GM19397 (cell line): ENCODE results near the gene MTCH1.
"Not testable (repeated sequence)": the region's sequence is repeated elsewhere in the genome, so short reads cannot be mapped to it uniquely, and the experiment has no call there.

ENCODE experiments used
- ATAC-seq: cut with Tn5 transposase; IDR thresholded peaks from one replicate; pipeline ENCODE4 v1.9.1; 2021; ENCODE audit warnings: mild to moderate bottlenecking, moderate library complexity; ENCODE audit not compliant: unreplicated experiment

The MTCH1 gene

GRCh38 chr6:36999061-36999750, 13.2 kb upstream of the MTCH1 start:
- ATAC-seq = no peak

DNA sequence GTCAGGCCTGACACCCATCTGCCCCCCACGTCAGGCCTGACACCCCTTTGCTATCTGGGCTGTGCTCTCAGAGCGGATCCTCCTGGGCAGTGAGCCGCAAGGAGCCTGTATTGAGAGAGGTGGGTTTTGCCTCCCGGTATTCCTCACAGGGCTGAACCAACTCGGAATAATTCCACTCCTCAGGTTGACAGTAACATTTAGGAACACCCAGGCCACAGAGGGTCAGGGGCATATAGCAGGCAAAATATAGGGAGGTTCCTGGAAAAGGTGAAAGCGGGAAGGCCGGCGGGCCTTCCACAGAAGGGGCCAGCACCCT, 12.7 kb upstream of the MTCH1 start:
- no peak for ATAC-seq

DNA sequence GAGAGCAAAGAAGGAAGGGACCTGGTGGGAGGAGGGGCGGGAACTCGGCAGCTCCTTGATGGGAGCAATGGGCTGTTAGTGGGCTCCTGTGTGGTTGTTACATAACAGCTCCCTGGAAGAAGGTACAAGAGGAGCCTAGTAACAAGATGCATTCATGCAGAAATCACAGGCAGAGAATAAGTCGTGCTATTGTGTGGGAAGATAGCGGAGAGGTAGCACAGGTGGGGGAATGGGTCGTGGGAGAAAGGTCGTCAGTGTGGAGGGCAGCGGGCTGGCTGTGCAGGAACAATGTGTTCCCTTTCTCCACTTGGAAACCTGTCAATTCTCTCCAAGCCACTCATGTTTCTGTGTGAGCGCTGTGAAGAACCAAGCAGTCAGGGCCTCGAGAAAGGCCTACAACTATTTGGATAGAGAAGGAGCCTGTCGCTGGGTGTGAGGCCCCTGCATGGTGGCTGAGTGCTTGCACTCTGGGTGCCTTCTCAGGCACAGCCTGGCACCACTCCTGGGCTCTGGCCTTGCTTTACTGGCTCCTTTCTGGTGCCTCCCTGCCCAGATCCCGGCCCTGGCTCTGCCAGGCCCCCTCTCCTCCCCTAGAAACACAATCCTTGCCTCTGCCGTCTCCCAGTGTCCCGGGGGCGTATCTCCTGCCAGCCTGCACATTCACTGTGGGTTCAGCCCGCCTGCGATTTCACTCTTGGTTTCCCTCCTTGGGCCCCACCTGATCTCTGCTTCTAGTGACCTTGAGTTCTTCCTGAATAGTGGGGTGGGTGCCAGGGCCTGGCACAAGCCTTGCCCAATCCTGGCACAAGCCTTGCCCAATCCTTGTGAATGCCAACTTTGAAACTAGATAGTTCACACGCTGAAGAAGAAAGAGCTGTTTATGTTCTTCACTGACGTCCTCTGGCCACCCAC, 12.1 kb upstream of the MTCH1 start:
- no peak for ATAC-seq

- not testable (repeated sequence) for ATAC-seq
Observed at GRCh38 chr6:36990401-36990800, 4.4 kb upstream of the MTCH1 start.

DNA sequence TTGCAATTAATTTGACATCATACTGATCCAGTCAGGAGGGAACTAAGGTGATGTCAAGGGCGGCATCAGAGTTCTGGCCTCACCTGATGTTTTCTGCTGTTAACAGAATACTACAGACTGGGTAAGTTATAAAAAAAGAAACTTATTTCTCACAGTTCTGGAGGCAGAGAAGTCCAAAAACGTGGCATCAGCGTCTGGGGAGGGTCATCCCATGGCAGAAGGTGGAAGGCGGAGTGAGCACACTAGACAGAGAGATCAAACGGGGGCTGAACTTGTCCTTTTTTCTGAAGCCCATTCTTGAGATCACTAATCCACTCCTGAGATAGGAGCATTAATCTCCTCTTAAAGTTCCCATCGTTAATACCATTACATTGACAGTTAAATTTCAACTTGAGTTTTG, 3.3 kb upstream of the MTCH1 start:
- ATAC-seq = no peak

- no peak for ATAC-seq
Observed at GRCh38 chr6:36986704-36987047, 680 bp upstream of the MTCH1 start.

- ATAC-seq = no peak
Observed at GRCh38 chr6:36985417-36985807, 584 bp downstream of the MTCH1 start.

DNA sequence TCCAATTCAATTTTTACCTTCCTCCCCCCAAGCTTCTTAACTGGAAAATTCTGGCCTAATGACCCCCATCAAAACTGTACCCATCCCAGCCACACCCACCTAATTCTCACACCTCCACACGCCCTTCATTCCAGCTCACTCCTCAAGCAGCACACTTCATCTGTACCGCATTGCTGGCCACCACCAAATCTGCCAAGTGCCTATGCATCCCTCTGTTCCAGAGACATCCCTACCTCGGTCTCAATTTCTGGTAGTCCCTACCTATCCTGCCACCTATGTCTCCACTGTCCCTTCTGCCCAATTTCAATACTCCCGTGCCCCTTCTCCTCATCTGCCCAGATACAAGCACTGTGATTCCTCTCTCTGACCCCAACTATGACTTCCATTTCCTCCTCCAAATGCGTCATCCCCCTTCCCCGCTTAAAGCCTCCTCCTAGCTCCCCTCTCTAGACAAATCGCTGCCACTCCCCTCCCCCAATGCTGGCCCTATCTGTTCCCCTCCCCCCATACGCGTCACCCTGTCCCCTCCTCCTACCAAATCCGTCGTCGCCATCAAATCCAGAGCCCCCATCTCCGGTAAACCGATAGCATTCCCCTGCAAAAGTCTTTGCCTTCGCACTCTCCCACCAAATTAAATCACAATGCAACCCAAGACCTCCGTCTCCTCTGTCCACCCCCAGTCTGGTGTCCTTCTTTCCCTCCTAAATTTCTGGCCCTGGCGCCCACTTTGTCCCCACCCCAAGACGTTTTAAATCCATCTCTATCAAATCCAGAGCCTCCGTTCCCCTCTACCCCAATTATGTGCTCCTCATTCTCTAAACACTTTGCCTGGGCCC, 1.2 kb downstream of the MTCH1 start:
- ATAC-seq = no peak

GRCh38 chr6:36983538-36983937, 2.5 kb downstream of the MTCH1 start:
- ATAC-seq = no peak

GRCh38 chr6:36980876-36981619, 4.9 kb downstream of the MTCH1 start:
- ATAC-seq = no peak

GRCh38 chr6:36980129-36980528, 5.9 kb downstream of the MTCH1 start:
- ATAC-seq = no peak

- ATAC-seq = no peak
Observed at GRCh38 chr6:36979347-36979742, 6.7 kb downstream of the MTCH1 start.

GRCh38 chr6:36978421-36979346, 7.3 kb downstream of the MTCH1 start:
- no peak for ATAC-seq

DNA sequence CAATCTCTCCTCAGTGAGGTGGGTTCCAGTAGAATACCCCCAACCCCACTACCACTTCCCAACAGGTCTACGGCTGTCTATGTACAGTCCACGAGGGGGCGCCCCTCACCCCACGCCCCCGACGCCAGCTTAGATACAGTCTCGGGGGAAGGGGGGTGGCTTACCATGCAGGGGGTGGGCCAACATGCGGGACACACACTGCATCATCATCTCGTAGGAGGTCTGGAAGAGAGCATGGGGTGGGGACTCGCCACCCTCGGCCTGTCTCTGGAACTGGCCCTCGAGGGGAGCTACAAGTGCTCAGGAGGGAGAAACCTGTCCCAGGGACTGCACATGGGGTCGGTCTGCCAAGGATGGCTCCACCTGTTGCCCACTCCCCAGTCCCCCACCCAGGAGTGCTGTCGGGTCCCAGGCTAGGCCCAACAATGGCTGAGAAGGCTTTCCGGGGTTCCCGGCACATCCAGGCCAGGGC, 8.5 kb downstream of the MTCH1 start:
- ATAC-seq = no peak

DNA sequence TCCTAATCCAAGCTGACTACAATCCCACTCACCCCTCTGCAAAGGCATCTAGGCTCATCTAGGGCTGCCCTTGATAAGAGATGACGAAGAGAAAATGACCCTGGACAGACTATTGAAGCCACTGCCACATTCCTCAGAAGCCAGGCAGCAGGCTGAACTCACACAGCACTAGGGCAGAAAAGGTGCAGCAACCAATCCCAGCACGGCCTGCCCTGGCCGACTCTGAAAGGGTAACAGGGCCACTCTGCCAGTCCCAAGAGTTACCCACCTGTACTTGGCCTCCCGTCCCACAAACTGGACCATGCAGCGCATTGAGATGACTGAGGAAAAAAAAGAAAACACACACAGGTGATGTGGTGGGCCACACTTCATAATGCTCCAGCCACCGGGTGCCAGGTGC, 9.1 kb downstream of the MTCH1 start:
- ATAC-seq = no peak

DNA sequence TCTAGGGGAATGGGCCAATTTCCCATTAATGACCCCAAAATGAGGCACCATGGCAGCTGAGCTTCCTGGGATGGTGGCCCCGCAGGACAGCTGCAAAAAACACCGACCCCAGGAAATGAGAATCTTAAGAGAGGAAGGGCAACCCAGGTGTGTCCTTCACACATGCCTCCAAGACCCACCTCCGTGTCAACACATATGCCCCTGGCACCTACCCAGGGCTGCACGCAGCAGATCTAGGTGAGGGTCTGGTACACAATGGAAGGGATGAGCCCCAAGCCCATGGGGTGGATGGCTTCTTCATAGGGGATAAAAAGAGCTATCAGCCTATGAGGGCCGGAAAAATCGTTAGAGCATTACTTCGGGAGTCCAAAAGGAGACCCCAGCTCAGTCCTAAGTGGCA, 9.5 kb downstream of the MTCH1 start:
- ATAC-seq = no peak

- no peak for ATAC-seq
Observed at GRCh38 chr6:36976007-36976264, 10.1 kb downstream of the MTCH1 start.

DNA sequence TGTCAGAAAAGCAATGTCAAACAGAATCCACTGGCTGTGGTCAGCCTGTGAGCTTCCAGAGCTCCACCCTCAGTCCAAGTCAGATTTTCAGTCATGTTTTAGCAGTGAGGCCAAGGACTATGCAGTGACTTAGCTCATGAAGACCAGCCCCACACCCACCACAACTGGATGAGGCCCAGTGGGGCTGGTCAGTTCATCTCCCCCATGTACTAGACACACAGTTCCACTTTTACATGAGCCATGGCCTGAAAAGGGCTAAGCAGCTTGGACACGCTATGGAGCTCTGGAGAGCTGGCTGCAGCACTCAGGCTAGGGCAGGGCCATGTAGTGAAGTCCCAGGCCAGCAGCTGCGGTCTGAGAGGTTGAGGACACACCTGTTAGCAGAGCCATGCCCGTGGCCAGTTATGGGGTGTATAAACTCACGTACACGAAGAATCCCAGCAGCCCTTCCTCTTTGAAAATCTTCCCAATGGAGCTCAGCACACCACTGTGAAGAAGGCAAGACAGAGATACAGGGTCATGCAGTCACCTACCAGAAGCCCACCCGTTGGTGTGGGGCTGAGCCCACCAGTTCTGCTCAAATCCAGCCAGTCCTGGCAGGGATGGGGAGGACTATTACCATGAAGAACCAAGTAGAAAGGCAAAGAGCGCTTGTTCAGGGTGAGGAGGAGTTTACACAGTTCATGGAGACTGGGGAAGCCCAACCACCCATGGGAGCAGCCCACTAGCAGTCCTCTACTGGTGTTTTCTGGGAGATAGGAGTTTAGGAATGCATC, 10.6 kb downstream of the MTCH1 start:
- ATAC-seq = no peak

DNA sequence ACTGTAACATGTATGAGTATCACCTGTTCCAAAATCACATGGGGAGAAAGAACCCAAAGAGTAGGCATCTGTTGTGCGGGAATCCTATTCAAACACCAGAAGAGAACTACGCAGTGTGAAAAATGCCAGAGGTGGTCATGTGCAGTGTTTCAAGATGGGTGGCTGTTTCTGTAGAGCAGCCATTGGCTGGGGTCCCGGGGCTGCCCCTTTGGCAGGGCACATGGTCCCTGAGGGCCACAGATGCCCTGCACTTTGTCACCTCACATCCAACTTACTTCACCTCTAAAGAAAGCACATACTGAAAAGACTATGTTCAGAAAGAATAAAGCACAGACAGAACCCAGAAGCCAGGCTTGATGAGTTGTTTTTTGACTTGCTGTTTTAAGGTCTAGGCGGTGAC, 12.3 kb downstream of the MTCH1 start:
- no peak for ATAC-seq
